HepG2 (cell line): ENCODE data around the gene KLHL35. TPM values are rescaled to one million over a fixed set of nuclear protein-coding genes. Genes with fewer than 3 reads are reported as not detected.

Experiments
- ATM ChIP-seq: fragments of 450-650 bp; IDR thresholded peaks from 2 replicates; pipeline ENCODE4 v1.7.1; 2017; ENCODE audit warnings: mild to moderate bottlenecking, borderline replicate concordance
- E2F1 ChIP-seq: sonication (generic); formaldehyde crosslinking; IDR thresholded peaks from 2 replicates; pipeline ENCODE4 v1.5.0; 2020; ENCODE audit warnings: missing genetic modification reagents
- E2F5 ChIP-seq: sonication (generic); formaldehyde crosslinking; conservative IDR thresholded peaks from 2 replicates; pipeline ENCODE4 v1.4.0; 2020; ENCODE audit warnings: missing genetic modification reagents
- HOMEZ ChIP-seq: IDR thresholded peaks from 2 replicates; pipeline ENCODE4 v1.6.1; 2016; ENCODE audit warnings: low read depth
- JUN ChIP-seq: sonication (generic); formaldehyde crosslinking; IDR thresholded peaks from 2 replicates; pipeline ENCODE4 v1.4.0; 2020; ENCODE audit warnings: mild to moderate bottlenecking, missing genetic modification reagents
- KMT2B ChIP-seq: IDR thresholded peaks from 2 replicates; pipeline ENCODE4 v1.6.1; 2016; ENCODE audit warnings: missing genetic modification reagents, missing compliant biosample characterization
- PBX2 ChIP-seq: IDR thresholded peaks from 2 replicates; pipeline ENCODE4 v1.6.1; 2016; ENCODE audit warnings: control low read depth
- POGK ChIP-seq: sonication (generic); formaldehyde crosslinking; conservative IDR thresholded peaks from 2 replicates; pipeline ENCODE4 v1.8.0; 2022; ENCODE audit warnings: mild to moderate bottlenecking, moderate library complexity, missing genetic modification reagents
- POLR2AphosphoS2 ChIP-seq: IDR thresholded peaks from 2 replicates; pipeline ENCODE4 v1.6.1; 2011; ENCODE audit warnings: low read depth, low read length, improper control_type of control experiment
- TAF15 ChIP-seq: fragments of 200-400 bp; formaldehyde crosslinking; IDR thresholded peaks from one replicate; pipeline ENCODE4 v1.6.1; 2018; ENCODE audit warnings: mild to moderate bottlenecking, low read depth, low read length; ENCODE audit not compliant: poor library complexity, severe bottlenecking
- TBX3 ChIP-seq: fragments of 450-650 bp; IDR thresholded peaks from 2 replicates; pipeline ENCODE4 v1.6.1; 2017; ENCODE audit warnings: antibody characterized with exemption, mild to moderate bottlenecking, inconsistent platforms, borderline replicate concordance
- ZNF225 ChIP-seq: sonication (generic); formaldehyde crosslinking; IDR thresholded peaks from 2 replicates; pipeline ENCODE4 v1.4.0; 2020; ENCODE audit warnings: mild to moderate bottlenecking, missing genetic modification reagents
- ZNF235 ChIP-seq: sonication (generic); formaldehyde crosslinking; IDR thresholded peaks from 2 replicates; pipeline ENCODE4 v1.8.1; 2023; ENCODE audit warnings: mild to moderate bottlenecking, missing genetic modification reagents, borderline replicate concordance
- ZNF430 ChIP-seq: sonication (generic); formaldehyde crosslinking; IDR thresholded peaks from 2 replicates; pipeline ENCODE4 v1.9.0; 2021; ENCODE audit warnings: mild to moderate bottlenecking, missing genetic modification reagents
- ZNF432 ChIP-seq: sonication (generic); formaldehyde crosslinking; IDR thresholded peaks from 2 replicates; pipeline ENCODE4 v1.5.0; 2020; ENCODE audit warnings: missing genetic modification reagents, mild to moderate bottlenecking, borderline replicate concordance
- ZNF503 ChIP-seq: sonication (generic); formaldehyde crosslinking; IDR thresholded peaks from 2 replicates; pipeline ENCODE4 v1.4.0; 2020; ENCODE audit warnings: missing genetic modification reagents
- ZNF670 ChIP-seq: sonication (generic); formaldehyde crosslinking; IDR thresholded peaks from 2 replicates; pipeline ENCODE4 v1.8.0; 2022; ENCODE audit warnings: mild to moderate bottlenecking, missing genetic modification reagents, borderline replicate concordance
- ZNF747 ChIP-seq: sonication (generic); formaldehyde crosslinking; IDR thresholded peaks from 2 replicates; pipeline ENCODE4 v1.8.1; 2023; ENCODE audit warnings: missing genetic modification reagents, mild to moderate bottlenecking, borderline replicate concordance
- ZZZ3 ChIP-seq: sonication (generic); formaldehyde crosslinking; IDR thresholded peaks from 2 replicates; pipeline ENCODE4 v1.4.0; 2020; ENCODE audit warnings: missing genetic modification reagents, mild to moderate bottlenecking, borderline replicate concordance
- polyA plus RNA-seq, 8 experiments: library from polyadenylated mRNA; depleted of rRNA in 3 of 8; stranded (reverse) in 7 of 8; unstranded in 1 of 8; fragments of >200 nt; fragmentation: Illumina TruSeq in 4 of 8; extraction: Trizol in 4 of 8; gene quantifications; 2 replicates each; pipeline versions ENCODE4 v1.2.1 to v1.2.3, GENCODE V29; 2011 to 2016; ENCODE audit warnings: low read depth in 4 of 8, missing spikeins in 1 of 8, mixed read lengths in 1 of 8; ENCODE audit not compliant: insufficient read depth in 1 of 8
- total RNA-seq, 5 experiments: library from RNA; depleted of rRNA; stranded (reverse); fragments of >200 nt; fragmentation: Illumina TruSeq; extraction: Trizol; gene quantifications; 2 replicates each; pipeline ENCODE4 v1.2.3, GENCODE V29; 2016; ENCODE audit warnings: low read depth in 1 of 5

Gene KLHL35
- total and polyA plus RNA-seq, 2 of the 13 experiments (the other 11 are each of a cell fraction or from before 2014, with no cell fraction given), result not detected

- TF ChIP-seq ZZZ3 (CRISPR knock-in tag) (peak; percentile 100), E2F1 (CRISPR knock-in tag) (peak; percentile 96), ZNF503 (CRISPR knock-in tag) (peak; percentile 65), ZNF235 (peak; percentile 59; the same call in 1 of the 2 replicates), POGK (CRISPR knock-in tag) (peak; percentile 85), E2F5 (CRISPR knock-in tag) (peak; percentile 75; the same call in 1 of the 2 replicates), TAF15 (peak; percentile 89), HOMEZ (CRISPR knock-in tag) (0 out of 2 replicates have a peak, but pooled peaks have one; percentile 51), ZNF747 (CRISPR knock-in tag) (peak; percentile 65; the same call in 1 of the 2 replicates), ZNF432 (no peak), PBX2 (CRISPR knock-in tag) (0 out of 2 replicates have a peak, but pooled peaks have one; percentile 23), JUN (no peak), ATM (no peak), ZNF430 (CRISPR knock-in tag) (0 out of 2 replicates have a peak, but pooled peaks have one; percentile 69), ZNF225 (peak; percentile 94; the same call in 1 of the 2 replicates), KMT2B (CRISPR knock-in tag) (peak; percentile 74), POLR2AphosphoS2 (peak; percentile 96), ZNF670 (peak; percentile 82; the same call in 1 of the 2 replicates), TBX3 (no peak)
These were observed 33.5 kb downstream of the KLHL35 start, which contains the start of gene RPS3 (continued) for GRCh38 chr11:75399344-75400145.
